K562 (cell line): ENCODE data around the gene PHLDB2. TPM values are rescaled to one million over a fixed set of nuclear protein-coding genes. Genes with fewer than 3 reads are reported as not detected.

Source experiments
- ATAC-seq: fragments of 200-7000 bp; cut with Tn5 transposase; 3 replicates; pipeline ENCODE4 v1.9.1; 2020; ENCODE audit warnings: moderate library complexity
- BruUV-seq: library from RNA; stranded (reverse); fragments of 400-500 nt; replicated peaks from 2 replicates; lab custom pipeline; 2021; lab: Mats Ljungman, UMichigan
- CTCF ChIA-PET: fragments of 300-600 bp; formaldehyde crosslinking; extraction: SDS; loops from one replicate; lab custom pipeline; 2021; ENCODE audit warnings: low intra/inter-chr PET ratio; lab: Yijun Ruan, JAX
- POLR2A ChIA-PET: fragments of 300-600, 350-650 bp; sonication (Branson Sonifier 250); formaldehyde crosslinking; extraction: SDS; loops from one replicate; lab custom pipeline; 2021; ENCODE audit warnings: antibody characterized with exemption, inconsistent platforms; lab: Yijun Ruan, JAX
- DNase-seq, 4 experiments: peaks; one replicate each; pipeline versions ENCODE4 v3.0.0 to v3.0.0-alpha.2; 2011 to 2018; ENCODE audit warnings: low spot score in 3 of 4, mixed read lengths in 3 of 4; ENCODE audit errors: extremely low read depth in 1 of 4
- FAIRE-seq: peaks from 2 replicates; lab custom pipeline; 2011; peaks lifted over from hg19 to GRCh38; lab: Jason Lieb, UNC
- H2AFZ ChIP-seq: 2 replicates; pipeline ENCODE4 v1.6.0; 2011; ENCODE audit warnings: low read depth, low read length, control low read depth, inconsistent platforms
- H3K27ac ChIP-seq: fragments of 200-600 bp; 3 replicates; pipeline ENCODE4 v1.8.0; 2011; ENCODE audit warnings: low read depth, mild to moderate bottlenecking, control low read depth, inconsistent platforms, low read length, moderate library complexity, mixed read lengths; ENCODE audit errors: extremely low read depth
- H3K27me3 ChIP-seq, 2 experiments: fragments of 300-600 bp in 1 of 2; 2 replicates in 1 of 2; 3 replicates in 1 of 2; pipeline versions ENCODE4 v1.6.0 to v1.8.0; 2011; ENCODE audit warnings: inconsistent platforms in 2 of 2, low read length in 2 of 2, mild to moderate bottlenecking in 1 of 2, mixed read lengths in 1 of 2, moderate library complexity in 1 of 2; ENCODE audit not compliant: control insufficient read depth in 2 of 2, insufficient read depth in 2 of 2
- H3K36me3 ChIP-seq: fragments of 300-600 bp; 3 replicates; pipeline ENCODE4 v1.8.0; 2011; ENCODE audit warnings: mild to moderate bottlenecking, low read length, inconsistent platforms; ENCODE audit not compliant: control insufficient read depth, insufficient read depth
- H3K4me1 ChIP-seq, 2 experiments: fragments of 200-600 bp in 1 of 2; replicated peaks in 1 of 2; 2 replicates in 1 of 2; 3 replicates in 1 of 2; pipeline versions ENCODE4 v1.5.1 to v1.8.0; 2011; ENCODE audit warnings: inconsistent platforms in 2 of 2, low read length in 2 of 2, mild to moderate bottlenecking in 1 of 2, mixed read lengths in 1 of 2, moderate library complexity in 1 of 2; ENCODE audit not compliant: control insufficient read depth in 2 of 2, insufficient read depth in 2 of 2
- H3K4me2 ChIP-seq: 2 replicates; pipeline ENCODE4 v1.6.1; 2011; ENCODE audit warnings: low read length, control low read depth, inconsistent platforms, mixed read lengths; ENCODE audit not compliant: insufficient read depth
- H3K4me3 ChIP-seq: fragments of 200-600 bp; sonication (generic), shearing (Covaris generic); 2 replicates; pipeline ENCODE4 v1.5.1; 2016; ENCODE audit warnings: control low read depth, inconsistent platforms
- H3K79me2 ChIP-seq: fragments of 200-600 bp; 3 replicates; pipeline ENCODE4 v1.8.0; 2011; ENCODE audit warnings: low read length, inconsistent platforms; ENCODE audit not compliant: control insufficient read depth, insufficient read depth
- H3K9ac ChIP-seq, 2 experiments: 2 replicates each; pipeline versions ENCODE4 v1.6.0 to v1.6.1; 2011; ENCODE audit warnings: low read depth in 2 of 2, low read length in 2 of 2, control low read depth in 1 of 2, inconsistent platforms in 1 of 2, mild to moderate bottlenecking in 1 of 2, mixed read lengths in 1 of 2; ENCODE audit not compliant: insufficient read depth in 1 of 2
- H3K9me1 ChIP-seq: one replicate; pipeline ENCODE4 v1.6.0; 2011; ENCODE audit warnings: inconsistent platforms, mild to moderate bottlenecking, low read length, moderate library complexity; ENCODE audit not compliant: control insufficient read depth, insufficient read depth
- H3K9me3 ChIP-seq: replicated peaks from 2 replicates; pipeline ENCODE4 v1.5.1; 2011; ENCODE audit warnings: low read depth, low read length, inconsistent platforms; ENCODE audit not compliant: control insufficient read depth, insufficient read depth
- H4K20me1 ChIP-seq: replicated peaks from 2 replicates; pipeline ENCODE4 v1.6.1; 2011; ENCODE audit warnings: low read length, inconsistent platforms, mixed read lengths; ENCODE audit not compliant: control insufficient read depth, insufficient read depth
- ATF3 ChIP-seq, 2 experiments: fragments of 450-650 bp in 1 of 2; sonication (generic) in 1 of 2; formaldehyde crosslinking in 1 of 2; IDR thresholded peaks in 1 of 2; conservative IDR thresholded peaks in 1 of 2; 2 replicates each; pipeline versions ENCODE4 v1.6.1 to v1.8.1; 2016 to 2023; ENCODE audit warnings: mild to moderate bottlenecking in 2 of 2, moderate library complexity in 2 of 2, inconsistent platforms in 1 of 2, missing genetic modification reagents in 1 of 2
- KDM2B ChIP-seq: fragments of 250-450 bp; sonication (Bioruptor Pico); IDR thresholded peaks from 2 replicates; pipeline ENCODE4 v1.8.0; 2021; ENCODE audit warnings: mild to moderate bottlenecking, moderate library complexity
- TCF7L2 ChIP-seq: fragments of 150-350 bp; IDR thresholded peaks from 2 replicates; pipeline ENCODE4 v1.6.1; 2016; ENCODE audit warnings: low read depth, mild to moderate bottlenecking, low read length, moderate library complexity
- ZHX1 ChIP-seq: fragments of 150-350 bp; conservative IDR thresholded peaks from 2 replicates; pipeline ENCODE4 v1.6.1; 2014; ENCODE audit warnings: low read length
- ZNF146 ChIP-seq: IDR thresholded peaks from one replicate; pipeline ENCODE4 v1.6.1; 2018; ENCODE audit warnings: missing compliant biosample characterization; ENCODE audit not compliant: unreplicated experiment
- WGBS: fragments of 100-300 bp; shearing (Covaris generic); methylation state at CpG from one replicate; pipeline ENCODE4 v1.1.6; 2016; ENCODE audit warnings: low coverage, mixed read lengths; ENCODE audit not compliant: insufficient coverage; ENCODE audit errors: missing lambda C conversion rate; 5-methylcytosine and 5-hydroxymethylcytosine counted together
- in situ Hi-C: fragments of 300-500 bp; cut with MboI; formaldehyde crosslinking; loops from 4 replicates; pipeline ENCODE4 v1.15.0; 2018; ENCODE audit warnings: inconsistent platforms, mixed read lengths
- intact Hi-C: fragments of 100-400 bp; cut with micrococcal nuclease; formaldehyde crosslinking; loops from 2 replicates; pipeline ENCODE4 v1.14.2; 2022
- polyA plus RNA-seq, 8 experiments: library from polyadenylated mRNA; depleted of rRNA in 4 of 8; stranded (reverse) in 5 of 8; unstranded in 3 of 8; fragments of >200 nt; fragmentation: Nextera tagmentation in 2 of 8; fragmentation: Illumina TruSeq in 1 of 8; extraction: Ambion mirVana in 2 of 8; extraction: Trizol in 1 of 8; gene quantifications; 2 replicates each; pipeline versions ENCODE4 v1.2.1 to v1.2.3, GENCODE V29; 2011 to 2014; ENCODE audit warnings: inconsistent platforms in 1 of 8, missing spikeins in 1 of 8
- total RNA-seq, 7 experiments: library from RNA; depleted of rRNA in 6 of 7; stranded (reverse); fragments of >200 nt in 6 of 7; fragmentation: Illumina TruSeq in 2 of 7; extraction: Trizol in 2 of 7; gene quantifications; 2 replicates each; pipeline versions ENCODE4 v1.2.1 to v1.2.3, GENCODE V29; 2011 to 2021; ENCODE audit warnings: low replicate concordance in 1 of 7

The PHLDB2 gene
- total and polyA plus RNA-seq, 9 of the 15 experiments (the other 6 are each of a cell fraction or from before 2014, with no cell fraction given), result 0.04 TPM; not detected in 8

GRCh38 chr3:111824351-111824750, 34.7 kb upstream of the PHLDB2 start (continued):
- no peak for TF ChIP-seq ZHX1
- TF ChIP-seq TCF7L2, result no peak
- TF ChIP-seq ATF3 (IDR thresholded peaks at IDR 0.05), result no peak
- no peak for TF ChIP-seq ATF3 (CRISPR knock-in tag; conservative IDR thresholded peaks at IDR 0.05)
- no peak for TF ChIP-seq ZNF146 (CRISPR knock-in tag)

DNA sequence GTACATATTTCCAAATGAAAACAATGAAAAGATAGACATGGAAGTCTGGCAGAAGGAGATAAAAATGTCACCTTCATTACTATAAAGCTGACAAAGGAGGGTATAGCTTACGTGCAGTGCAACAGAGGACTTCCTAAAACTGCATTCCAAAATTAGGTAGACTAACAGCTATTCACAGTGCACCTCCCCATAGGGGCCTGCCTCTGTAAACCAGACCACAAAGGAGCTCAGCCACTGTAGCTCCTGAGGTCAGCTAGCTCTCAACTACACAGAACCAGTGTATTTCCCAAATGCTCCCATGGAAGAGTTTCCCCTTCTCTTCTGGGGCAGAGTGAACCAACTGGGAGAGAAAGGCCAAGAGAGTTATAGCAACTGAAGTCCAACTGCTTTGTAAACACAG, 31.2 kb upstream of the PHLDB2 start:
- no TSS peak for BruUV-seq
- Histone ChIP-seq H3K36me3 (no peaks in the 10 kb centered on the region), H3K9ac (no peak overlapping the region), H3K4me3 (no peak overlapping the region), H2AFZ (no peak overlapping the region), H3K27ac (no peak overlapping the region), H3K9me3 (no peaks in the 10 kb centered on the region), H4K20me1 (no peaks in the 10 kb centered on the region), H3K4me2 (no peak overlapping the region), H3K9me1 (no peaks in the 10 kb centered on the region), H3K79me2 (no peaks in the 10 kb centered on the region), H3K4me1 (no peaks in the 10 kb centered on the region), H3K27me3 (no peaks in the 10 kb centered on the region)
- CTCF ChIA-PET, result no interaction called here
- intact Hi-C loops, result no loop called here
- ATAC-seq (no peak), FAIRE-seq (no peak), DNase-seq (no peak)
- in situ Hi-C loops, result no loop called here
- WGBS, result 0% methylated on average over 1 of the region's 1 CpG
- TF ChIP-seq KDM2B (CRISPR knock-in tag), result no peak
- POLR2A ChIA-PET, result interaction anchor here (1.1 kb wide), 1 partner anchor 16 kb away, joined by 3 read pairs; no protein-coding TSS in a partner anchor
